ENCODE results near the gene DLG5. TPM values are rescaled to one million over a fixed set of nuclear protein-coding genes. Genes with fewer than 3 reads are reported as not detected.

DLG5 gene
- total and polyA plus RNA-seq, 2 experiments from 2014 or later, result 4.4 to 27.9 TPM

DNA sequence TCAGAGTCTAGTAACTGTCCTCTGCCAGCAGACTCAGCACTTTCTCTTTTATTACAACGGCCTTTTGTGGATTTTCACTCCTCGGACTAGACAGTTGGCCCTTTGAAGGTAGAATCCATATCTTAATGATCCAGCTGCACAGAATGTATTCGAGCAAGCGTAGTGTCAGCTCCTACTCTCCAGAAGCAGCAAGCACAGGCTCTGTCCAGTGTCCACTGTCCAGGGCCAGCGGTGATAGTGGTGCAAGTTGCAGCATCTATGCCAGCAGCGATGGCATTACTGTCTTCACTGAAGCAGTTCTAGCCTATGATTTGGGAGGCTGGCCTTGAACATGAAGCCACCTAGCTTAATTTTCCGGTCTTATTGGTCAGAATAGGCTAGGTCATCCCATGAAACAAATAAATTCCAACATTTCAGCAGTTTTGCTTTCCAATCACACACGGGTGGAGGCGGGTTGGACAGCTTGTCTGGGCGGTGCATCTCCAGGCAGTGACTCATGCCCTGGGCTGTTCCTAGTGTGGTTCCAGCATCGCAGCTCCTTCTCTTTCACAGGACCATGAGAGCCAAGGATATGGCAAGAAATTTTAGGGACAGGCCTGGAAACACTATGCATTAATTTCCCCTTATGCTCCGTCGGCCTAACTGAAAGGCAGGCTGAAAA, 180.4 kb downstream of the DLG5 start:
- no peak for TF ChIP-seq EZH2phosphoT487 (IDR thresholded peaks at IDR 0.05; ENCODE audit: insufficient read depth, low read depth)
- Histone ChIP-seq H3K27ac (0 out of 2 replicates have a peak overlapping the region, but pooled peaks have one; percentile 12), H3K4me3 (peak overlapping the region; percentile 7), H3K27me3 (replicated peaks; ENCODE audit: insufficient read depth) (no peaks in the 10 kb centered on the region), H3K9me3 (ENCODE audit: low read depth) (no peaks in the 10 kb centered on the region), H3K9ac (0 out of 2 replicates have a peak overlapping the region, but pooled peaks have one; percentile 1), H4K20me1 (ENCODE audit: insufficient read depth) (no peaks in the 10 kb centered on the region), H3K36me3 (ENCODE audit: low read depth) (no peaks in the 10 kb centered on the region), H3K79me2 (ENCODE audit: insufficient read depth) (no peaks in the 10 kb centered on the region), H3K4me2 (ENCODE audit: unreplicated experiment) (peak overlapping the region; percentile 66), H3K4me1 (ENCODE audit: insufficient read depth) (peaks cover 24% of the 10 kb centered on the region), H3F3A (ENCODE audit: insufficient read depth) (peaks cover 14% of the 10 kb centered on the region; the same call in 1 of the 2 replicates), H3K9me2 (ENCODE audit: insufficient read depth) (no peaks in the 10 kb centered on the region), H2AFZ (peak overlapping the region; percentile 64)
- in situ Hi-C loops (cut with MboI), result no loop called here
- DNase-seq, result peak; percentile 91
- 25 to 29% methylated on average over 13 of the region's 13 CpGs for WGBS, 2 experiments (ENCODE audit: low coverage in 1 of 2, low lambda C conversion rate in 2 of 2, missing lambda C conversion rate in 2 of 2)

DNA sequence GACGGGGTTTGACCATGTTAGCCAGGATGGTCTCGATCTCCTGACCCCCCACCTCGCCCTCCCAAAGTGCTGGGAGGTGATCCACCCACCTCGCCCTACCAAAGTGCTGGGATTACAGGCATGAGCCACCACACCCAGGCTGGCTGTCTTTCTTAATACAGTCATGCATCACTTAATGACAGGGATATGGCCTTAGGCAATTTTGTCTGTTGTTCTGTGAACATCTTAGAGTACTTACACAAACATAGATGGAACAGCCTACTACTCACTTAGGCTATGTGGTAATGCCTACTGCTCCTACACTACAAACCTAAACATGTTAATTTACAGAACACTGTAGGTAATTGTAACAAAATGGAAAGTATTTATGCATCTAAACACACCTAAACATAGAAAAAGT, 182.3 kb downstream of the DLG5 start:
- peak; percentile 45 for DNase-seq
- WGBS, 2 experiments (ENCODE audit: low coverage in 1 of 2, low lambda C conversion rate in 2 of 2, missing lambda C conversion rate in 2 of 2), result 83 to 84% methylated on average over 4 of the region's 4 CpGs
- in situ Hi-C loops (cut with MboI), result no loop called here

DNA sequence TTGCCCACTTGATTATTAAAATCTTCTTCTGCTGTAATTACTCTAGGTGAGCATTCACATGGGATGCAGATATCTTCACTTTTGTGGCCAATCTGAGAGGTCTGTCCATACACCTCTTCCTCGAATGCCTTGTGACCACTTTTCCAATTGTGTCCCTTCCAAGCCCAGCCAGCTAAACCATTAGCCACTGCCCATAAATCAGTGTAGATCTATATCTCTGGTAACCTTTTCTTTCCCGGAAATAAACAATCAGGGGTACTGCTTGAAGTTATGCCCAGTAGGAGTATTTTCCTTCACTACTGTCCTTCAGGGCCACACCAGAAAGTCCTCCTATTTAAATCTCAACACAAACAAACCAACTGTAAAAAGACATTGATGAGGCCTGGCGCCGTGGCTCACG, 184.4 kb downstream of the DLG5 start:
- Histone ChIP-seq H2AFZ (no peak overlapping the region), H3K27ac (0 out of 2 replicates have a peak overlapping the region, but pooled peaks have one; percentile 6), H3K4me3 (no peak overlapping the region), H3K9ac (no peak overlapping the region), H3K36me3 (ENCODE audit: low read depth) (no peaks in the 10 kb centered on the region), H3K79me2 (ENCODE audit: insufficient read depth) (no peaks in the 10 kb centered on the region), H4K20me1 (ENCODE audit: insufficient read depth) (no peaks in the 10 kb centered on the region), H3F3A (ENCODE audit: insufficient read depth) (peaks cover 24% of the 10 kb centered on the region), H3K27me3 (replicated peaks; ENCODE audit: insufficient read depth) (no peaks in the 10 kb centered on the region), H3K9me2 (ENCODE audit: insufficient read depth) (no peaks in the 10 kb centered on the region), H3K4me1 (ENCODE audit: insufficient read depth) (peaks cover 40% of the 10 kb centered on the region), H3K4me2 (ENCODE audit: unreplicated experiment) (peak overlapping the region; percentile 7), H3K9me3 (ENCODE audit: low read depth) (no peaks in the 10 kb centered on the region)
- WGBS, 2 experiments (ENCODE audit: low coverage in 1 of 2, low lambda C conversion rate in 2 of 2, missing lambda C conversion rate in 2 of 2), result 93 to 95% methylated on average over 5 of the region's 5 CpGs
- TF ChIP-seq EZH2 (IDR thresholded peaks at IDR 0.05; ENCODE audit: insufficient read depth, poor library complexity, severe bottlenecking) (no peak), EZH2phosphoT487 (IDR thresholded peaks at IDR 0.05; ENCODE audit: insufficient read depth, low read depth) (no peak)
- in situ Hi-C loops (cut with MboI), result no loop called here
- DNase-seq, result no peak

More for the DNA sequence above, 182.3 kb downstream of the DLG5 start:
- Histone ChIP-seq H3K4me3 (no peak overlapping the region), H3K27me3 (replicated peaks; ENCODE audit: insufficient read depth) (no peaks in the 10 kb centered on the region), H3F3A (ENCODE audit: insufficient read depth) (peaks cover 14% of the 10 kb centered on the region; the same call in 1 of the 2 replicates), H3K79me2 (ENCODE audit: insufficient read depth) (no peaks in the 10 kb centered on the region), H3K27ac (no peak overlapping the region), H4K20me1 (ENCODE audit: insufficient read depth) (no peaks in the 10 kb centered on the region), H3K9me3 (ENCODE audit: low read depth) (no peaks in the 10 kb centered on the region), H3K9ac (no peak overlapping the region), H2AFZ (no peak overlapping the region), H3K9me2 (ENCODE audit: insufficient read depth) (no peaks in the 10 kb centered on the region), H3K36me3 (ENCODE audit: low read depth) (no peaks in the 10 kb centered on the region), H3K4me2 (ENCODE audit: unreplicated experiment) (no peak overlapping the region), H3K4me1 (ENCODE audit: insufficient read depth) (peaks cover 26% of the 10 kb centered on the region)
- TF ChIP-seq EZH2phosphoT487 (IDR thresholded peaks at IDR 0.05; ENCODE audit: insufficient read depth, low read depth), result no peak
- no peak for TF ChIP-seq EZH2 (IDR thresholded peaks at IDR 0.05; ENCODE audit: insufficient read depth, poor library complexity, severe bottlenecking)

DNA sequence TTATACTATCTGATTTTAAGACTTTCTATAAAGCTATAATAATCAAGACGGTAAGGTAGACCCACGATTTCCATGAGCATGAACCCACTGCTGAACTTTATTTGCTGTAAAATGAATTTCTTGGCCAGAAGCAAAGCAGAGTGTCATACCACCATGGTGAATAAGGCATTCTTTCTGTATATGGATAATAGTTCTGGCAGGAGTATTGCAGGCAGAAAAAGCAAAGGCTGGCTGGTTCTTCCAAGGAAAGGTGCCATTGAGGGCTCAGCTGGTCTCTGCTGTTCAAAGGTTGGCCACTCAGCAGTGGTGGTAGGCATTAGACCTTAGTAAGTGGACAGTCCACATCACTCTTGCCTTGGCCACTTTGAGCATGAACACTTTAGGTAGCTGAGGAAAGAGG, 184.8 kb downstream of the DLG5 start:
- WGBS, 2 experiments (ENCODE audit: low coverage in 1 of 2, low lambda C conversion rate in 2 of 2, missing lambda C conversion rate in 2 of 2), result 81 to 91% methylated on average over 2 of the region's 2 CpGs
- no peaks in the 10 kb centered on the region for H3K79me2 ChIP-seq (ENCODE audit: insufficient read depth)
- no peaks in the 10 kb centered on the region for H3K36me3 ChIP-seq (ENCODE audit: low read depth)
- H3K4me3 ChIP-seq, result no peak overlapping the region
- in situ Hi-C loops (cut with MboI), result no loop called here
- no peak overlapping the region for H2AFZ ChIP-seq
- H3K9ac ChIP-seq, result no peak overlapping the region
- peaks cover 40% of the 10 kb centered on the region for H3K4me1 ChIP-seq (ENCODE audit: insufficient read depth)
- H3K9me2 ChIP-seq (ENCODE audit: insufficient read depth), result no peaks in the 10 kb centered on the region
- 0 out of 2 replicates have a peak overlapping the region, but pooled peaks have one; percentile 6 for H3K27ac ChIP-seq
- peak overlapping the region; percentile 7 for H3K4me2 ChIP-seq (ENCODE audit: unreplicated experiment)
- no peaks in the 10 kb centered on the region for H3K9me3 ChIP-seq (ENCODE audit: low read depth)
- no peaks in the 10 kb centered on the region for H3K27me3 ChIP-seq (replicated peaks; ENCODE audit: insufficient read depth)
- DNase-seq, result peak; percentile 74
- TF ChIP-seq EZH2 (IDR thresholded peaks at IDR 0.05; ENCODE audit: insufficient read depth, poor library complexity, severe bottlenecking), result no peak
- TF ChIP-seq EZH2phosphoT487 (IDR thresholded peaks at IDR 0.05; ENCODE audit: insufficient read depth, low read depth), result no peak
- H4K20me1 ChIP-seq (ENCODE audit: insufficient read depth), result no peaks in the 10 kb centered on the region
- H3F3A ChIP-seq (ENCODE audit: insufficient read depth), result peaks cover 22% of the 10 kb centered on the region

Small RNAs within 50 kb of the gene (small RNA-seq; reads per million reads assigned to genes)
- gene RF00017 (ENCODE audit: low read depth, low replicate concordance), result not detected
- not detected for gene RN7SL284P (ENCODE audit: low read depth, low replicate concordance)
- not detected for gene RNU6-1266P (ENCODE audit: low read depth, low replicate concordance)

Other genes with a start within 250 kb of the DLG5 start
- gene POLR3A, start 102.8 kb upstream of the DLG5 start, total RNA-seq (2014; rRNA removed; shearing (Covaris generic)), result 9.2 and 9.6 TPM in 2 replicates
- gene POLR3A, start 102.8 kb upstream of the DLG5 start, polyA plus RNA-seq (2016; fragmentation: Nextera tagmentation; extraction: Ambion mirVana), result 11.9 and 12.8 TPM in 2 replicates
- 1,265 and 1,653 TPM in 2 replicates for gene RPS24, start 107.1 kb upstream of the DLG5 start, total RNA-seq (2014; rRNA removed; shearing (Covaris generic))
- 660 and 669 TPM in 2 replicates for gene RPS24, start 107.1 kb upstream of the DLG5 start, polyA plus RNA-seq (2016; fragmentation: Nextera tagmentation; extraction: Ambion mirVana)